GM18909 (cell line): ENCODE measurements around the gene LINGO3.

Source experiments
- ATAC-seq: cut with Tn5 transposase; IDR thresholded peaks from one replicate; pipeline ENCODE4 v1.9.1; 2021; ENCODE audit warnings: mild to moderate bottlenecking; ENCODE audit not compliant: unreplicated experiment, poor library complexity

LINGO3 gene

DNA sequence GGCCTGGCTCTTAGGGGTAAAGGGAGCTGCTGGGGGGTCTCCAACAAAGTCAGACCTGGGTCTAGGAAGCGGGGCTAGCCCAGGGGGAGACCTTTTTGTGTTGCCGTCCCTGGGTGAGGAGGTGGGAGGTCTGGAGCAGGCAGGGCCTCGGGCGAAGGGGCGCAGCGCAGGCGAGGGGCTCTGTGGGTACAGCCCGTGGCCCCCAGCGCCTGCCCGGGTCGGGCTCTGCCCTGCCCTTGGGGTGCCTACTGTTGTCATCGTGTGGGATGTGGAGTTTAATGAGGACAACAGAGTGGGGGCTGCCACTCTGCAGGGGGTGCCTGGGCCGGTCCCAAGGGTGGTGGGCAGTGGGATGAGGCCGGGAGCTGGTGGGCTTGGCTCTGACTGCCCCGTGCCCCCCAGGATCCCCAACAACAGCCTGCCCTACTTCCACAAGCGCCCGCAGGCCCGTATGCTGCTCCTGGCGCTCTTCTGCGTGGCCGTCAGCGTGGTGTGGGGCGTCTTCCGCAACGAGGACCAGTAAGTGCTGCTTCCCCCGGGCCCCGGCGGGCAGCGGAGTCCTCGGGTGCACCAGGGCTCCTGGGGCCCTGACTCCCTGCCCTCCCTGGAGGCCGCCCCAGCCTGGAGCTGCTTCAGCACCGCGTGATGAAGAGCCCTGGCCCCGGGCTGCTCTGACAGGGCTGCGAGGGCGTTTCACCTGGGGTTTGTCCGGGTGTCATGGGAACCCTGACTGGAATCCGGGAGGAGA, 32.7 kb upstream of the LINGO3 start:
- ATAC-seq = no peak

DNA sequence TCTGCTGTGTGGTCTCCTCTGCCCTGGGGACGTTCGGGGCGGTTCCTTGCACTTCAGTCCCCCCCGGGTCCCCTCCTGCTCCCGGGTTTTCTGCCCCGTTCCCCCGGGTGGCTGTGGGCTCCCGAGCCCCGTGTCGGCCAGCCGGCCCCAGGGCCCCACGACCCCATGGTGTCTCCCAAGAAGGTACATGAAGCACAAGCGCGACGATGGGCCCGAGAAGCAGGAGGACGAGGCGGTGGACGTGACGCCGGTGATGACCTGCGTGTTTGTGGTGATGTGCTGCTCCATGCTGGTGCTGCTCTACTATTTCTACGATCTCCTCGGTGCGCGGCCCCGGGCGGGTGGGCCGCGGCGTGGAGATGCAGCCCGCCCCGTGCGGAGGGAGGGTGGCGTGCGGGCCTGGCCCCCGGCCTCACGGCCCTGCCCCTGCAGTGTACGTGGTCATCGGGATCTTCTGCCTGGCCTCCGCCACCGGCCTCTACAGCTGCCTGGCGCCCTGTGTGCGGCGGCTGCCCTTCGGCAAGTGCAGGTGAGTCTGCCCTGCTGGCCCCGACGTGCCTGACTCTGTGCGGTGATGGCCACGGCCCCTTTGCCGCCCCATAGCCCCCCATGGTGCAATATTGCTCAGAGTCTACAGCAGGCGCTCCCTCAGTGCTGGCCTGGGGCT, 31.8 kb upstream of the LINGO3 start:
- no peak for ATAC-seq

GRCh38 chr19:2338751-2339643, 31.0 kb upstream of the LINGO3 start:
- no peak for ATAC-seq

- no peak for ATAC-seq
These were observed 30.2 kb upstream of the LINGO3 start for GRCh38 chr19:2338055-2338615.

DNA sequence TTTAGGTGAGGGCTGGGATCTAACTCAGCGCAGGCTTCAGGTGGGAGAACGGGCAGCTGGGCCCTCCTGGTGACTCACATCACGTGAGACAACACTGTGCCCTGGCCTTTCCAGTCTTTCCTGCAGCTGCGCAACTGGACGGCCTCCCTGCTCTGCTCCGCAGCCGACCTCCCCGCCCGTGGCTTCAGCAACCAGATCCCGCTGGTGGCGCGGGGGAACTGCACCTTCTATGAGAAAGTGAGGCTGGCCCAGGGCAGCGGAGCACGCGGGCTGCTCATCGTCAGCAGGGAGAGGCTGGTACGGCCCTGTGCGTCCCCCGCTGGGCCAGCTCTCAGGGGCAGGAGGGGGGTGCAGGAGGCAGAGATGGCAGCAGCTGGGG, 29.4 kb upstream of the LINGO3 start:
- ATAC-seq = no peak

GRCh38 chr19:2336528-2337328, 28.8 kb upstream of the LINGO3 start:
- ATAC-seq = no peak

DNA sequence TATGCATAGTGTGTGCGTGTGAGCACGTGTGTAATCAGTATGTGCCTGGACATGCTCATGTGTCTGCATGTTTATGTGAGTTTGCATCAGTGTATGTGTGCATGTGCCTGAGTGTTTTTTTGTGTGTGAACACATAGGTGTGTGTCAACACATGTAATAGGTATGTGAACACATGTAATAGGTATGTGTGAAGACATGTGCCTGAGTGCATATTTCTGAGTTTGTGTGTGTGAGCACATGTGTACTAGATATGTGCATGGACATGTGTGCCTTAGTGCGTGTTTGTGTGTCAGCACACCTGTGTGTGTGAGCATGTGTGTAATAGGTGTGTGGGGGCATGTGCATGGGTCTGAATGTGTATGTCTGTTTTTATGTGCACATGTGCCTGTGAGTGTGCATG, 27.9 kb upstream of the LINGO3 start:
- no peak for ATAC-seq

DNA sequence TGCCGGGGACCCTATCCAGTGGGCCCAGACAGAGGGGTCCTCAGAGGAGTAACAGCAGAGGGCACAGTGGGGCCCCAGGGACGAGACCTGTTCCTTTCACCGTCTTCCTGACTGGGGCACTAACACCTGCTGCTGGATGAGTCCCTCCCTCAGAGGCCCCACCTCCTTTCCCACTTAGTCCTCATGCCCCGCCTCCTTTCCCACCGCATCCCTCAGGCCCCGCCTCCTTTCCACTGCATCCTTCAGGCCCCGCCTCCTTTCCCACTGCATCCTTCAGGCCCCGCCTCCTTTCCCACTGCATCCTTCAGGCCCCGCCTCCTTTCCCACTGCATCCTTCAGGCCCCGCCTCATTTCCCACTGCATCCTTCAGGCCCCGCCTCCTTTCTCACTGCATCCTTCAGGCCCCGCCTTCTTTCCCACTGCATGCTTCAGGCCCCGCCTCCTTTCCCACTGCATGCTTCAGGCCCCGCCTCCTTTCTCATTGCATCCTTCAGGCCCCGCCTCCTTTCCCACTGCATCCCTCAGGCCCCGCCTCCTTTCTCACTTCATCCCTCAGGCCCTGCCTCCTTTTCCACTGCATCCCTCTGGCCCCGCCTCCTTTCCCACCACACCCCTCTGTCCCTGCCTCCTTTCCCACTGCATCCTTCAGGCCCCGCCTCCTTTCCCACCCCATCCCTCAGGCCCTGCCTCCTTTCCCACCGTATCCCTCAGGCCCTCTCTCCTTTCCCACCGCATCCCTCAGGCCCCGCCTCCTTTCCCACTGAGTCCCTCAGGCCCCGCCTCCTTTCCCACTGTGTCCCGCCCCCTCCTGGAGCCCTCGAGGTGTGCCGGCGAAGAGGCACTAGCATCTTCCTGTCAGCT, 27.3 kb upstream of the LINGO3 start:
- no peak for ATAC-seq

GRCh38 chr19:2334426-2334825, 26.5 kb upstream of the LINGO3 start:
- ATAC-seq = no peak

- ATAC-seq = no peak
These were observed 25.9 kb upstream of the LINGO3 start for GRCh38 chr19:2333807-2334211.

DNA sequence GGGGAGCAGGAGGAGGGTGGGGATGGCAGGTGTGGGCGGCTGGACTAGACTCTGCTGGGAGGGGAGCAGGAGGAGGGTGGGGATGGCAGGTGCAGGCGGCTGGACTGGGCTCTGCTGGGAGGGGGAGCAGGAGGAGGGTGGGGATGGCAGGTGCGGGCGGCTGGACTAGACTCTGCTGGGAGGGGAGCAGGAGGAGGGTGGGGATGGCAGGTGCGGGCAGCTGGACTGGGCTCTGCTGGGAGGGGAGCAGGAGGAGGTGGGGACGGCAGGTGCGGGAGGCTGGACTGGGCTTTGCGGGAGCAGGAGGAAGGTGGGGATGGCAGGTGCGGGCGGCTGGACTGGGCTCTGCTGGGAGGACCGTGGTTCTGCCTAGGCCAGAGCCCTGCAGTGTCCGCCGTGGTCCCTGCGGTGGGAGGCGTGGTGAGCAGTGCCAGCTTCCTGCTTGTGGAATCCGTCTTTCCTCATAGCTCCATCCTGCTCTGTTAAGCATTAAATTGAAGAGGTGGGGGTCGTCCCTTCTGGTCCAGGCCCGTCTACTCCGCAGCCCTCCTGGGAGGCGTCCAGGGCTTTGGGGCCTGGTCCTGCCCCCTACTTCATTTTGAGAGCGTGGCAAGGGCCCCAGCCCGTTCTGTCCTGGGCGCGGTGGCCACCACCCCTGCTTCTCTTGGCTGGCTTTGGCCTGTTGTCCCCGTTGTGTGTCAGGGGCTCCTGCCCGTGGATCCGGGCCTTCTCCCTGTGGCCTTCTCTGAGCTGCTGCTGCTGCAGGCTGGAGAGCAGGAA, 25.3 kb upstream of the LINGO3 start:
- ATAC-seq = no peak

GRCh38 chr19:2332341-2333026, 24.5 kb upstream of the LINGO3 start:
- ATAC-seq = no peak

- no peak for ATAC-seq
These were observed 23.8 kb upstream of the LINGO3 start for GRCh38 chr19:2331601-2332246.

GRCh38 chr19:2330632-2331284, 22.8 kb upstream of the LINGO3 start:
- ATAC-seq = no peak

DNA sequence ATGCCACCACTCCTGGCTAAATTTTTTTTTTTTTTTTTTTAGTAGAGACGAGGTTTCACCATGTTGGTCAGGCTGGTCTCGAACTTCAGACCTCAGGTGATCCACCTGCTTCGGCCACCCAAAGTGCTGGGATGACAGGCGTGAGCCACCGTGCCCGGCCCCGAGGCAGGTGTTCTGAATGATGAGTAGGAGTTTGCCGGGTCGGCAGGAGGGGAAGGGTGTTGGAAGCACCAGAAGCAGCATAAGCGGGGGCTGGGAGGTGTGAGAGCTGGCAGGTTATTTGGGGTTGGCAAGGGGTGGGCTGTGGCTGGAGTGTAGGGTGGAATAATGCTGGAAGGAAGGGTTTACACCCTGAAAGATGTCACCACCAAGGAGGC, 22.3 kb upstream of the LINGO3 start:
- no peak for ATAC-seq

DNA sequence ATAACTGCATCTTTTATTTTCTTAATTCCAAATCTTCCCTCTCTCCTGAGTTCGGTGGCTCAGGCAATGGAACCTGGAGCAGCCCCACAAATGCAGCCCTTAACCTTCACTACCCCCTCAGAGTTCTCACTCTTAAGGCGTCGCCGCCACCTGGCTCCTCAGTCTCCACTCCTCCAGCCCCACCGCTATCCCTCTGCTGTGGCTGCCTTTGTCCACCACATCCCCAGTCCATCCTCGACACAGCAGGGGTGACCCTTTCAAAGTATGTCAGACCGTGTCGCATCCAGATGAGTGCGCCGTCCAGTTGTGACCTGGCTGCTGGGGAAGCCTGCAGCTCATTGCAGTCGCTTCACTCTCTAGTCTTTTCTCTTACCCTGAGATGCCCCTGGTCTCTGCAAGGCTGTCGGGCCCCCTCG, 21.6 kb upstream of the LINGO3 start:
- ATAC-seq = no peak

- no peak for ATAC-seq
These were observed 21.2 kb upstream of the LINGO3 start for GRCh38 chr19:2329149-2329478.
